Daoy (cell line): ENCODE measurements around the gene CAMK1D. TPM values are rescaled to one million over a fixed set of nuclear protein-coding genes. Genes with fewer than 3 reads are reported as not detected.
"Not testable (repeated sequence)": the region's sequence is repeated elsewhere in the genome, so short reads cannot be mapped to it uniquely, and the experiment has no call there.

ENCODE experiments used
- DNase-seq: peaks from one replicate; pipeline ENCODE4 v3.0.0-alpha.2; 2015; ENCODE audit warnings: low read depth
- total RNA-seq: library from RNA; depleted of rRNA; stranded (reverse); fragments of >200 nt; shearing (Covaris generic); gene quantifications from 2 replicates; pipeline ENCODE4 v1.2.3, GENCODE V29; 2014

The CAMK1D gene
- total RNA-seq, 1 experiment from 2014 or later, result 6.1 TPM

- DNase-seq, result no peak
These were observed 81.1 kb downstream of the CAMK1D start for GRCh38 chr10:12430406-12430982.

GRCh38 chr10:12431151-12432101 is 82.1 kb downstream of the CAMK1D start:
- DNase-seq, result no peak

DNA sequence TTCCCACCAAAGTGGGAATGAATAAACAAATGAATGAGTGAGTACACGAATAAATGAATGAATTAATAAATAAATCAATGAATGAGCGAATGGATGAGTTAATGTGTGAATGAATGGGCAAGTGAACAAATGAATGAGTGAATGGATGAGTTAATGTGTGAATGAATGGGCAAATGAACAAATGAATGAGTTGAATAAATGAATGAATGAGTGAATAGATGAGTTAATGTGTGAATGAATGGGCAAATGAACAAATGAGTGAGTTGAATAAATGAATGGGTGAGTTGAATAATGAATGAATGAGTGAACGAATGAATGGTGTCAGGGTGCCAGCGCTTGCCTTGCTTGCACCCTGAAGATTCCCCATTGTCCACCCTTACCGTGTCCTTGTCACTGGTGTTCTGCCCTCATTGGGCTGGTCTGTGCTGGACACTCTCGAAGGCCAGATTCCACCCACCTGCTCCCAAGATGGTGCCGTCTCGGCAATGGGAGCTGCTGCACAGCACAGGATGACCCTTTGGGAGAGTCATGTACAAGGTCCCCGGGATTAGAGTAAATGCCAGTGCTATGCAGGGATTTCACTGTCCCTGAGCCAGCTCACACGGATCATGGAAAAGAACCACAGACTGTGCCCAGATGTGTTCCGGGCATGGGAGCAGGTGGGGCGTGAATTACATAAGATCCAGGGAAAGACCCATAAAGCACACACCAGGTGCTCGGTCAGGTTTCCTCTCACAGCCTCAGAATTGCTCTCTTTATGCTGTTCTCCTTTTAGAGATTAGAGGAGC is 83.2 kb downstream of the CAMK1D start:
- no peak for DNase-seq

GRCh38 chr10:12434277-12434676 is 84.9 kb downstream of the CAMK1D start:
- DNase-seq, result no peak

- not testable (repeated sequence) for DNase-seq
These were observed 85.3 kb downstream of the CAMK1D start for GRCh38 chr10:12434677-12435076.

DNA sequence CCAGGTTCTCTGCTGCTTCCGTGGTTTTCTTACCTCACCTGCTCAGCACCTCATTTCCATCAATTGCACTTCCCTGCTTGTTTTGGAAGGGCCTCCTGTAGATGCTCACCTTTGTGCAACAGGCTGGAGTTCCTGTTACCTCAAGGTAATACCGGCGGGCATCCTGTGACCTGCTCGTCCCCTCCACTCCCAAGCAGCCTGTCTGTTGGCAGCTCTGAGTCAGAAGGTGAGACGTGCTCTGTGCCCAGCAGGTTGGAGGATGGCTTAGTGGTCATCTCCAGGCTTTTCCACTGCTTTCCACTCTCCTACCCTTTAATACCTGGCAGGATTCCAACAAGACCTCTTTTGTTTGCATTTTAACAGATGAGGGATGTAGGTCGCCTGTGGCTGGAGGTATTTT is 86.0 kb downstream of the CAMK1D start:
- DNase-seq, result no peak

DNA sequence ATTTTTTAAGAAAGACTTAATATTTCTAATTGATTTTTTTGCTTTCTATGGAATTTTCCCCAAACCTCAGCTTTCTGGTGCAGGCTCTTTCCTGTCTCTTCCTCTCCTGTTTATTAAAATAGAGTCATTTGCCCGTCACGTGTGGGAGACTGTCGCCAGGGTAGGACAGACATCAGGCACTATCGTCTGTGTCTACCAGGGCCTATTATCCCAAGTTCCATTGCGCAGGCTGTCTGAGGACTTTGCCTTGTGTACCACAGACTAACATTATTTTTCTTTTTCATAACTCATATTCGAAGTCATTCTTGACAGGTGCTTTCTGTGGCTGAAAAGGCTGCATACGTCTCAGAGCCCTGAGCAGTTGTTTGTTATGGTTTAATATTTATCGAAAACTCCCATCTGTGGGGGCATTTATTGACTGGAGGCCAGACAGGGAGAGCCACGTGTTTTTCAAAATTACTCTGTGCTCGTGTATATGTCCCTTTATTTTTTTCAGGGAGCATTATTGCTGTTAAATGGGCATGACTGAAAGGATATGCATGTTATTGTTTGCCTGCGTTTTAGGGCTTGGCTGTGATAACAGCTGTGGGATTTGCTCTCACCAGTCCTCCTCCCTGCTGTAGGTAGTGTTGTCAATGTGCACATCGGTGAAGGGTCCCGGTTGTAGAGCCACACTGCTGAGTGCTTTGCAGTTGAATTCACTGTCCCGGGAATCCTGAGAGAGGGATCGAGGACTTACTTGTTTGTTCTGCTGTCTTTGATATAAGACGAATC is 89.8 kb downstream of the CAMK1D start:
- no peak for DNase-seq

GRCh38 chr10:12439767-12440166 is 90.4 kb downstream of the CAMK1D start:
- DNase-seq, result not testable (repeated sequence)

- DNase-seq, result no peak
These were observed 93.7 kb downstream of the CAMK1D start for GRCh38 chr10:12443026-12443425.

GRCh38 chr10:12444981-12445700 is 95.8 kb downstream of the CAMK1D start:
- DNase-seq, result no peak

DNA sequence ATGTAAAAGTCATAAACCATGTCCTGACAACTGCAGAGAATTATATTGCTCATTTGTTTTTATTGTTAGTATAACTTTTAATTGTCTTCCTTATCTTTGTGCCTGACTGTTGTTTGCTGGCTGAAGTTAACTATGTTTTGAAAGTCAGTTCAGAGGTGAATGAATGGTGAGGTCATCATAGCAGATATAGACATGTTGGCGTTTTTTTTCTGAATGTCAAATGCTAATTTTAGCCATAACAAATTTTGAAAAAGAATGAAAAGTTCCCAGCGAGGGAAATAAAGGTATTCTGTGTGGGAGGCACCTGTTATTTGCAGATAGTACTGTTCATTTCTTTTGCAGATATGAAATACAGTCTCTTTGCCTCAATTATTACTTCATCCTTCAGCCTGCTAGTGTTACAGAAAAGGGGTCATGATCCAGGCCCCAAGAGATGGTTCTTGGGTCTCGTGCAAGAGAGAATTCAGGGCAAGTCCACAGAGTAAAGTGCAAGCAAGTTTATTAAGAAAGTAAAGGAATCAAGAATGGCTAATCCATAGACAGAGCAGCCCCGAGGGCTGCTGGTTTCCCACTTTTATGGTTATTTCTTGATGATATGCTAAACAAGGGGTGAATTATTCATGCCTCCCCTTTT is 96.5 kb downstream of the CAMK1D start:
- DNase-seq, result no peak

DNA sequence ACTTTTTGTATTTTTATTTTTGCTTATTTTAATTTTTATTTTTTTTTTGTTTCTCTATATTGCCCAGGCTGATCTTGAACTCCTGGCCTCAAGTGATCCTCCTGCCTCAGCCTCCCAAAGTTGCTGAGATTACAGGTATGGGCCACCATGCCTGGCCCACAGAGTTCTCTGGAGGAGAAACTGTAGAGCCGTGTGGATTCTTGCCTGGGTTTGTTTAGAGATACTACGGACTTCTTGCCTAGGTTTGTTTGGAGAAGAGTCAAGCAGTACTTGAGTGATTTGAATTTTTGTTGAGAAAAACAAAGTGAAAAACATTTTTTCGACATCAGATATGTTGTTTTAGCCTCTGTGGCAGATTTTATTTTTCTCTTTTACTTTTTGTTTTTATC is 99.0 kb downstream of the CAMK1D start:
- DNase-seq, result no peak

DNA sequence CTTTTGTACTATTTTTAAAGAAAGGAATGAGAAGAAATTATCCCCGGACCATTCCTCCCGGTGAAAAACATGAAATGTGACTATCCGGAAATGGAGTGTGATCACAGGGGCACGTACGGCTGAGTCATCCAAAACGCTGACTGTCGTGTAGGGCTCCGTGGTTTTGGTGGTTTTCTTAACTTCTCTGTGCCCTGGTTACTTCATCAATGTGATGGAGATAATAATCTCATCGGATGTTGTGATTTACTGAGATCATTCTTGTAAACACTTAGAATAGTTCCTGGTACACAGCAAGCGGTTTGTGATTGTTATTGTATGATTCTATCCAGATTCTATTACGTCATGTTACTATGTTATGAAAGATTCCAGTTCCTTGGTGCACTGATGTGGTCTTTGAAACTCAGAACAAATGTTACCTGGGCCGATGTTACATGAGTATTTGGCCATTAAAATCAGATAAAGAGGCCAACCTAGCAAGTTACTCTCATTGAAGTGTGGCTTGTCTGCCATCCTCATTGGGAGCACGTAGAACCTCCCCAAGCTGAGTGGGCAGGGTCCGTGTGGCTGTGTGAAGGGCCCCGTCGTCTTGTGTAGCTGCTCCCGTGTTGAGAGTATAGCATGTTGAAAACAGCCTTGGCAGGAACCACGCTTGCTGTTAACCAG is 99.5 kb downstream of the CAMK1D start:
- peak; percentile 90 for DNase-seq

GRCh38 chr10:12455318-12455717 is 106.0 kb downstream of the CAMK1D start:
- no peak for DNase-seq

DNA sequence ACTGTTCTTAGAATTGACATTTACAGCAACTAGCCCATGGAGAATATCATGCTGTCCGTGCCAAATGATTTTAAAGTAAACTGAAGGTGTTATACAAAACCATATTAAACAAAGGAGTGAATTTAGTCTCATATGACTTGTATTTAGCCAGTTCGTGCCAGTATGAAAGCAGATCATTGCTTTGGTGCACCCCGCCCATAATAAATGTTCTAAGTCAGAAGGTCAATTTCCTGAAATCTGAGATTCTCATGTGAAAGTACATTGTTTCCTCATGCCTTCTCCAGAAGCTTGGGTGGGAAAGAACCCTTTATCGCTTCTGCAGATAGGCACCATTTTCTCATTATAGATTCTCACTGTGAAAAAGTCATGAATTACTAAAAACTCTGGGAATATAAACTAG is 106.4 kb downstream of the CAMK1D start:
- DNase-seq, result peak; percentile 36

- no peak for DNase-seq
These were observed 110.0 kb downstream of the CAMK1D start for GRCh38 chr10:12459340-12459739.

DNA sequence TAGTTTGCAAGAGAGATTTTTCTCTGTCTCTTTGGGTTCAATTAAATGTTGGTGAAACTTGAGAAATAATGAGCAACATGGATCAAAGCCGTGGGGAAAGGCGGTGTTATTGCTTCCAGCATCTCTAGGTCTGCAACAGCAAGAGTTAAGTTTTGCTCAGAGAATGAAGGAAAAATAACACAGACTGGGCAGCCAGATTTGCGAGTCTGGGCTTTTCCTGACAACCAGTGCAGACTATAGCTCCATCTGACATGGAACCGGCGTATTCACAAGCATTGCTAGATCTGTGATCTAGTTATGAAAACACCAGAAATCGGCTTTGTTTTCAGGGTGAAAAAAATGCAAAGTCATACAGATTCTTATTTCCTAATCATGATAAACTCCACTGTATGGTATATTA is 110.4 kb downstream of the CAMK1D start:
- DNase-seq, result no peak

DNA sequence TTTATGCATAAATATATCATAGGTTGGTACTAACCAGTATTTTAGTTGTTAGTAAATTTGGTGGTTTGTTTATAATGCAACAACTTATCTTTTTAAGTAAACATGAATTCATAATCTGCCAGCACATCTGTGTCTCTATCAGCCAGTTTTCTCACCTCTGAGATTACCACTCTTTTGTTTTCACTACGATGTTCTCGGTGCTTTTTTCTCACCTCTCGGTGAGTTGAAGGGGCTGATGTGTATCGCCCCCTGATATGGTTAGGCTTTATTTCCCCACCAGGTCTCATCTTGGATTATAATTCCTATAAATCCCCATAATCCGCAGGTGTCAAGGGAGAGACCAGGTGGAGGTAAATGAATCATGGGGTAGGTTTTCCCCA is 114.1 kb downstream of the CAMK1D start:
- DNase-seq, result no peak

- no peak for DNase-seq
These were observed 116.2 kb downstream of the CAMK1D start for GRCh38 chr10:12465385-12466136.
